ENCODE results near the gene DEFB132. TPM values are rescaled to one million over a fixed set of nuclear protein-coding genes. Genes with fewer than 3 reads are reported as not detected.

DEFB132 gene
- total and polyA plus RNA-seq, 7 donors: not detected

DNA sequence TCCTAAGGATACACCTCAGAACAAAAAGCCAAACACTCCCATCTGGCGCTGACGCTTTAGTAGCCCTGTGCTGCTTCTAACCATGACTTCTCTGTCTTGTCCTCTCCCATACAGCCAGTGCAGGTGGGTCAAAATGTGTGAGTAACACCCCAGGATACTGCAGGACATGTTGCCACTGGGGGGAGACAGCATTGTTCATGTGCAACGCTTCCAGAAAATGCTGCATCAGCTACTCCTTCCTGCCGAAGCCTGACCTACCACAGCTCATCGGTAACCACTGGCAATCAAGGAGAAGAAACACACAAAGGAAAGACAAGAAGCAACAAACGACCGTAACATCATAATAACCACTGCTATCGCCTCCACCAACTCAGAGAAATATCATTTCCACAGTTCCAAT is 1.4 kb downstream of the DEFB132 start:
- H3K36me3 ChIP-seq (ENCODE audit: insufficient read depth in 1 of 2, low read depth in 1 of 2): no peaks in the 10 kb centered on the region
- no peak for DNase-seq
- H3K4me3 ChIP-seq: no peak overlapping the region
- H3K9me3 ChIP-seq: no peaks in the 10 kb centered on the region
- intact Hi-C loops (cut with DNase I): no loop called here
- TF ChIP-seq, protein P1, sequence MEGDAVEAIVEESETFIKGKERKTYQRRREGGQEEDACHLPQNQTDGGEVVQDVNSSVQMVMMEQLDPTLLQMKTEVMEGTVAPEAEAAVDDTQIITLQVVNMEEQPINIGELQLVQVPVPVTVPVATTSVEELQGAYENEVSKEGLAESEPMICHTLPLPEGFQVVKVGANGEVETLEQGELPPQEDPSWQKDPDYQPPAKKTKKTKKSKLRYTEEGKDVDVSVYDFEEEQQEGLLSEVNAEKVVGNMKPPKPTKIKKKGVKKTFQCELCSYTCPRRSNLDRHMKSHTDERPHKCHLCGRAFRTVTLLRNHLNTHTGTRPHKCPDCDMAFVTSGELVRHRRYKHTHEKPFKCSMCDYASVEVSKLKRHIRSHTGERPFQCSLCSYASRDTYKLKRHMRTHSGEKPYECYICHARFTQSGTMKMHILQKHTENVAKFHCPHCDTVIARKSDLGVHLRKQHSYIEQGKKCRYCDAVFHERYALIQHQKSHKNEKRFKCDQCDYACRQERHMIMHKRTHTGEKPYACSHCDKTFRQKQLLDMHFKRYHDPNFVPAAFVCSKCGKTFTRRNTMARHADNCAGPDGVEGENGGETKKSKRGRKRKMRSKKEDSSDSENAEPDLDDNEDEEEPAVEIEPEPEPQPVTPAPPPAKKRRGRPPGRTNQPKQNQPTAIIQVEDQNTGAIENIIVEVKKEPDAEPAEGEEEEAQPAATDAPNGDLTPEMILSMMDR (IDR thresholded peaks at IDR 0.05): no peak
- peak in 2 of 4 donors; percentile 56 for ATAC-seq
- no peaks in the 10 kb centered on the region for H3K4me1 ChIP-seq
- H3K27me3 ChIP-seq (ENCODE audit: insufficient read depth in 3 of 3, low read length in 2 of 3): no peaks in the 10 kb centered on the region
- WGBS, 3 donors: 39 to 51% (median 50%) methylated on average over 8 of the region's 8 CpGs
- no peak overlapping the region for H3K27ac ChIP-seq

DNA sequence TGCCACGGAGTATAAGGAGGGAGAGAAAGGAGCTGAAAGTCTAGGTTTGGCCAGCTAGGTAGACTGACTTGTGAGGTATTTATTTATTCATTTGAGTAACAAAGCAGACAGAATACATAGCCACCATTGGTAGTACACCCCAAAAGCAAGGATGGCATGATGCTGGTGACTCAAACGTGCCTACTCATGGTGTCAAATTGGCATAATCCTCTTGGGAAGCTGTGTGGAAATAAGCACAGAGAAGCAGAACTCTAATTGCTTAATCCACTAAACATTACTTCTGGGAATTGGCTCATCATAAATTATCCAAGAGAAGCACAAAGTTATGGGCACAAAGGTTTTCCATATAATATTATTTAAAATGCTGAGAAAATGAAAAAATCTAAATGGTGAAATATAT is 2.5 kb downstream of the DEFB132 start:
- WGBS, 3 donors: 52 to 77% (median 63%) methylated on average over 2 of the region's 2 CpGs
- ATAC-seq: no peak

DNA sequence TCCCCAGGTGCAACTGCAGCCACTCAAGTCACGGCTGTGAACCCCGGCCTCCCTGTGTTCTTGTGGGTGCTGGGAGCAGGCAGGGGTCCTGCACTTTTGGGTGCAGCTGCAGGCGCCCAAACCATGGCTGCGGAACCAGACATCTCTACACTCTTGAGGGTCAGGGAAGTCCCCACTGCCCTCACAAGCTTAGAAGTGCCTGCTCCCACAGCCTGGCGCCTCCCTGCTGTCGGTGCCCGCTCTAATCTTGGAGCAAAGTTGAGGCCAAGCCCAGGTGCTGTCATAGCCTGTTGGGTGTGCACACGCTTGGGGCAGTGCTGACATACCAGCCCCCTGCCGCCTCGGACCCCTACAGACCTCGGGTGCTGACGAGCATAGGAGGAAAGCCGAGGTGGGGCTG is 6.2 kb downstream of the DEFB132 start:
- no peak overlapping the region for H3K4me3 ChIP-seq
- no peaks in the 10 kb centered on the region for H3K4me1 ChIP-seq
- TF ChIP-seq, protein P1 (IDR thresholded peaks at IDR 0.05): no peak
- no peaks in the 10 kb centered on the region for H3K27me3 ChIP-seq (ENCODE audit: insufficient read depth in 3 of 3, low read length in 2 of 3)
- ATAC-seq: no peak
- DNase-seq: no peak
- no peaks in the 10 kb centered on the region for H3K36me3 ChIP-seq (ENCODE audit: insufficient read depth in 1 of 2, low read depth in 1 of 2)
- H3K9me3 ChIP-seq: no peaks in the 10 kb centered on the region
- H3K27ac ChIP-seq: no peak overlapping the region
- intact Hi-C loops (cut with DNase I): no loop called here
- 71 to 82% (median 74%) methylated on average over 13 of the region's 13 CpGs for WGBS, 3 donors

More for the DNA sequence above, 2.5 kb downstream of the DEFB132 start:
- Histone ChIP-seq H3K4me3 (no peak overlapping the region), H3K4me1 (no peaks in the 10 kb centered on the region), H3K9me3 (no peaks in the 10 kb centered on the region), H3K27me3 (ENCODE audit: insufficient read depth in 3 of 3, low read length in 2 of 3) (no peaks in the 10 kb centered on the region), H3K36me3 (ENCODE audit: insufficient read depth in 1 of 2, low read depth in 1 of 2) (no peaks in the 10 kb centered on the region), H3K27ac (no peak overlapping the region)
- intact Hi-C loops (cut with DNase I): no loop called here
- no peak for DNase-seq
- TF ChIP-seq, protein P1 (IDR thresholded peaks at IDR 0.05): no peak

DNA sequence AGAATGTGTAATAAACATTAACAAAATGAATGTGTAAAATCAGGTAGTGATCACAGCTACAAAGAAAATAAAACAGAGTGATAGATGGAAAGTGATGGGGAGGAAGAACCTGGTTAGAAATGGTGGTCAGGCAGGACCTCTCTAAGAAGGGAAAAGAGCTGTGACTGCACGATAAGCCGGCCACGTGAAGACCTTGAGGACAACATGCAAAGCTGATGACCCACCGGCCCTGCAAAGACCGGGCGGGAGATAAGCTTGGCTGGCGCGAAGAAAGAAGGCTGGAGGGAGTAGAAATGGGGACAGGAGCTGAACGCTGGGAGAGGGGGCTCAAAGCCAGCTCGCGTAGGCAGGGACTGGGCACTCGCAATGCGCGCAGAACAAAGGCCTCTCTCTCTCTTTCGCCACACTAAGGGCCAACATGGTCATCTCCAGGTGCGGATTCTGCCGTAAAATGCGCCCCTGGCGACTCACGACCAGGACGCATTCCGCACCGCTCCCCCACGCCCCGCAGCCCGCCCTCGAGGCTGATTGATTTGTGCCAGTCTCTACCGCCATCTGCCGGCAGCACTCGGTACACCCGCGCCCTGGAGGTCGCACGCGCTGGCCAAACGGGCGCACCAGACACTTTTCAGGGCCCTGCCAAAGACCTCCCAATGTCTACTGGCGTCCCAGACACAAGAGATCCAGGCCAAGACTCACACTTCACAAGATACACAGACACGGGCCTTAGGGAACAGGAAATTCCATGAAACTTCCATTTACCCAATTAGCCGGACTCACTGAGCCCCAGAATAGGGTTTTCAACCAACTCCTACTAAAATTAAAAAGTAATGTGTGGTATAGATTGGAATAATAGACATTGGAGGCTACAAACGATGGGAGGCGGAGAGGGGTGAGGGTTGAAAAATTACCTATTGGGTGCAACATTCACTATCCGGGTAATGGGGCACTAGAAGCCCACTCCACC is 9.4 kb downstream of the DEFB132 start:
- Histone ChIP-seq H3K27ac (no peak overlapping the region), H3K36me3 (ENCODE audit: insufficient read depth in 1 of 2, low read depth in 1 of 2) (peaks cover 0 to 2% of the 10 kb centered on the region in 2 donors), H3K4me3 (peak overlapping the region; percentile 72), H3K9me3 (no peaks in the 10 kb centered on the region), H3K27me3 (ENCODE audit: insufficient read depth in 3 of 3, low read length in 2 of 3) (no peaks in the 10 kb centered on the region), H3K4me1 (no peaks in the 10 kb centered on the region)
- WGBS, 3 donors: 7 to 9% (median 7%) methylated on average over 40 to 43 of the region's 43 CpGs
- intact Hi-C loops (cut with DNase I): no loop called here
- ATAC-seq (peak; percentile 92 to 99 (median 95)), DNase-seq (peak; percentile 86 to 91)
- TF ChIP-seq, protein P1 (IDR thresholded peaks at IDR 0.05): peak; percentile 97
